NCI-H69 (cell line): ENCODE data around the gene KIAA0408.

Source experiments
- DNase-seq: peaks from one replicate; lab custom pipeline; 2025; lab: John Stamatoyannopoulos, UW

Gene KIAA0408

GRCh38 chr6:127459231-127459641, at the start of gene KIAA0408:
Gene KIAA0408 (minus strand): TSS chr6:127459389. CDS start chr6:127453981, 5,408 bp downstream.
- DNase-seq, result peak; percentile 68

GRCh38 chr6:127506894-127507293, 47.7 kb upstream of the KIAA0408 start:
- no peak for DNase-seq

DNA sequence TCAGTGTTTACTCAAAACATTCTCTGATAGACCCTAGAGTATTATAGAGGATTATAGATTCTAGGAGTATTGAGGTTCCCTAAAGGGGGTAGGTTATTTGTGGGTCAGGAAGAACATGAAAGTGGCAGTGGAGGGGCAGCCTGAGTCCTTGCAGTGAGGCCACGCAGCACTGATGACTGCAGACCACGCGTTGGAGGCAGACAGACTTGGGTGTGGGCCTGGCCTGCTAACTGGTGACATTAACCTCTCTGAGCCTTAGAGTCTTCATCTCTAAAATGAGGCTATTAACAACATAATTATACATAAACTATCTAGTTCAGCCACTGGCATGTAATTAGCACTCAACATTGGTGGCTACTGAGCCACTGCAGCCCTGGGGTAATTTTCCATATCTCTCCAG, 43.8 kb upstream of the KIAA0408 start:
- peak; percentile 11 for DNase-seq

- DNase-seq, result peak; percentile 17
Observed at GRCh38 chr6:127497410-127497809, 38.2 kb upstream of the KIAA0408 start.

GRCh38 chr6:127496471-127496870, 37.3 kb upstream of the KIAA0408 start:
- DNase-seq, result no peak

GRCh38 chr6:127494240-127494767, 35.1 kb upstream of the KIAA0408 start:
- no peak for DNase-seq

- DNase-seq, result no peak
Observed at GRCh38 chr6:127489248-127489647, 30.1 kb upstream of the KIAA0408 start.

- no peak for DNase-seq
Observed at GRCh38 chr6:127486934-127487333, 27.7 kb upstream of the KIAA0408 start.

DNA sequence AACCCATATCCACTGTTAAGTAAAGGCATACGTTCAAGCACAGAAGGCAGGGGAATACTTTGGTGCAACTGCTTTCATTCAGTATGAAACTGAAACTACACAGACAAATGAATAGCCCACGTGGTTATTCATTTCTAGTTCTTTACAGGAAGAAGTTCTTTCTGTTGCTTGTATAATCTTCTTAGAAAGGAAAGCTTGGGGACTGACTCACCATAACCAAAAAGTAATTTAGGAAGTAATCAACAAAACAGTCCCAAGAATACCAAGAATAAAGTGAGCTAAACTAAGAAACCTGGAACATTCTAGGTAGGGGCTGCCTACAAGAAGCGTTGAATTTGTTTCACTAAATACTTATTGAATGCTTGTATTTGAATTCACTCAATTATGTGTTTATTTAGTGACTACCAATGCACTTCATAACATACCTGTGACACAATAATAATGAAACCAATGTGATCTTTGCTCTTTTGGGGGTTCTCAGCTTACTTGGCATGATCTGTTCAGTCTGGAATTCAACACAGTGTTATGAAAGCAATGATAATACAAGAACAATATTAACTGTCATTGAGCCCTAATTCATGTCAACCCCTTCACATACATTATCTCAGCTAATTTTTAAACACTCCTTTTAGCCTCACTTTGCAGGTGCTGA, 25.1 kb upstream of the KIAA0408 start:
- no peak for DNase-seq

GRCh38 chr6:127483399-127484055, 24.3 kb upstream of the KIAA0408 start:
- peak; percentile 10 for DNase-seq

- no peak for DNase-seq
Observed at GRCh38 chr6:127482325-127482724, 23.1 kb upstream of the KIAA0408 start.

DNA sequence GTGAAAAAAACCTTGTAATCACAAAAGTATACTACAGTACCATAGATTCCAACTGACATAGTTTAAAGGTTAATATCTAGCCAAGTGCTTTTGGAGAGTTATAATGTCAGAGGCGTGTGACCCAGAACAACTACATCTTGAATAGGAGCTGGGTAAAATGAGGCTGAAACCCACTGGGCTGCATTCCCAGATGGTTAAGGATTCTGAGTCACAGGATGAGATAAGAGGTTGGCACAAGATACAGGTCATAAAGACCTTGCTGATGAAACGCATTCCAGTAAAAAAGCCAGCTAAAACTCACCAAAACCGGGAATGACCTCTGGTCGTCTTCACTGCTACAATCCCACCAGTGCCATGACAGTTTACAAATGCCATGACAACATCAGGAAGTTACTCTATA, 22.4 kb upstream of the KIAA0408 start:
- no peak for DNase-seq

DNA sequence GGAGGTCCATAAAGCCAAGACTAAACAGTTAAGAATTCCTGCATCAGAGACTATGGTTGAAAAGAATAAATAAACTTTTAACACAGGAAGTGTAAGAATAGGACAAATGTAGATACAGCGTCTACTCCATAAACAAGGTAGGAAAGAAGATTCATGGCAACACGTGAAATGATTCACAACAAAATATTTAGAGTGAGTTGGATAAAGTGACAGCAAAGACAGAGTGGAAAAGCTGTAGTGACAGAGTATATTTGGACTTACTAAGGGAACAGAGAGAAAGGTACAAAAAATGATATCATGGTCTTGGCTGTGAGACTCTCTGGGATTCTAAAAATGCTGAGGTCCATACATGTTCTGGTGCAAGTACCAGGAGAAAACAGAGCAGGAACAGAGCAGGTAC, 21.9 kb upstream of the KIAA0408 start:
- no peak for DNase-seq

DNA sequence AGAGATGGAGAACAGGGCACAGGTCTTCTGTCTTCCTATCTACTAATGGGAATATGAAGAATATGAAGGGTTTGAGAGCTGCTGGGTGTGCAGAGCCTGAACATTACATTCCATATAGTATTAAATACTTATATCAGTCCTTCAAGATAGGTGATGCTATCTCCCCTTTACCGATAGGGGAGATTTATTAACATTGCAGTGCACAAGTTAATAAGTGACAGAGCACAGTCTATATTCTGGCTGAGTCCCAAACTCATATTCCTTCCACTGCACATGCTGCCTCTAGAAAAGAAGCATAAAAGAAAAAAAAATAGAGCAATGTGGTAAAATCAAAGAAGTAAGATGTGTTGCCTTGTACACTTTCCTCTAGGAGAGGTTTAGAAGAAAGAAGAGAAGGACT, 18.5 kb upstream of the KIAA0408 start:
- DNase-seq, result no peak

- DNase-seq, result no peak
Observed at GRCh38 chr6:127475823-127476176, 16.6 kb upstream of the KIAA0408 start.

- DNase-seq, result no peak
Observed at GRCh38 chr6:127475135-127475822, 16.1 kb upstream of the KIAA0408 start.

DNA sequence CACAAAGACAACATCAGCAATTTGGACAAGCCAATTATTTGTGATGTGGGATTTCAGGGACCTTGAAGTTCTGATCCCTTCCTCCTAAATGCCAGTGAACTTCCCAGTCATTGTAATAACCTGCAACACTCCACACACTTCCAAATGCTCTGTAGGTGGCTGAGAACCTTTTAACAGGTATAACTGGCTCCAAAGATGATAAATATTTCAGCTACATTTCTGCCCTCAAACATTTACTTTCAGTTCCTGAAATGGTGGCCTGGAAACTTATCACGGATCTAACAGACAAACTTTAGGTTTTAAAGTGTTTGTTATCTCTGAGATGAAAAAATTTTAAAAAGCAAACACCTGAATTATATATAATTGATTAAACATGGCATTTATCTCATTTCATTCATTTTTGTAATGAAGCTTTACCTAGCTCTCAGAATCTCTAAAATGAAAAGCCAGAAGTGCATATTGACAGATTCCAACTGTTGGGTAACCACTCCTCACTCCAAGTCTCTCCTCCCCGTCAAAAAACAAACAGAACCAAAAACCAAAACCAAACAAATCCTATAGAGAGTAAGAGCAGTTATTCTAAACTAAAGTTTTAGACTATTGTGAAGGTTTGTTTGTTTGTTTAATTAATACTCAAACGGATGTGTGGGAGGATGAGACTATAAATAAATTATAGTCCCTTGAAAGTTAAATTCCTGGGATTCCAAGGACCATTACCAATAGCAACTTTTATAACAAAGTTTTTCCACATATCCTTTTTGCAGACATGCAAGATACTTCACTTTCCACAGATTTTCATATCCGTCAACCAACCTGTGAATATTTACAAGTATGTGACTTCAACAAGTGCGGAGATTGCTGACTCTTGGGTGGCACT, 12.4 kb upstream of the KIAA0408 start:
- no peak for DNase-seq

- no peak for DNase-seq
Observed at GRCh38 chr6:127468936-127469335, 9.7 kb upstream of the KIAA0408 start.

GRCh38 chr6:127466416-127466815, 7.2 kb upstream of the KIAA0408 start:
- no peak for DNase-seq

DNA sequence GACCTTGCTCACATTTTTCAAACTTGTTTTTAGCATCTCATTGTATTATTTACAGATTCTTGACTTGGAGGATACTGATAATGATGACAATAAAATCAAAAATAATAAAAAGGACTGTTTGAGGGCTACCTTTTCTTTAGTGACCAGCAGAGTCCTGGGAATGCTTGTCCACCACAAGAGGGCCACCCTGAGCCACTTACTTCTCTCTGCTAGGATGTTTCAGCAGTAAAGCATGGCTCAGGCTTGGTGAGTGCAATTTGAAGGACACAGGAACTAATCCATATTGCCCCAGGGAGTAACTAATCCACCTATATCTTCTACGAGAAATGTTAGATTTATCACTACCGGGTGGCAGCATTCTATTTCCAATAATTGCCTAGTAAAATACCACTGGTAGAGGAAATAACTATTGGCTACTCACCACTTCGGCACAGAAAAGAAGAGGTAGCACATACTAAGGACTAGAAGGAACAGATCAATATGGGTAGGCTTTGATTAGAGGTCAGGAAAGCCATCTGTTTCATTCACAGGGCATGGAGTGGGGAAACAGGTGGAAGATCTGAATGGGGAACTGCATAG, 5.8 kb upstream of the KIAA0408 start:
- peak; percentile 73 for DNase-seq

- DNase-seq, result no peak
Observed at GRCh38 chr6:127464161-127464880, 5.1 kb upstream of the KIAA0408 start.
